ENCODE measurements around the gene ZNF831.
A peak's percentile ranks its signal among the peaks of the same experiment; 100 is the strongest.

The ZNF831 gene

DNA sequence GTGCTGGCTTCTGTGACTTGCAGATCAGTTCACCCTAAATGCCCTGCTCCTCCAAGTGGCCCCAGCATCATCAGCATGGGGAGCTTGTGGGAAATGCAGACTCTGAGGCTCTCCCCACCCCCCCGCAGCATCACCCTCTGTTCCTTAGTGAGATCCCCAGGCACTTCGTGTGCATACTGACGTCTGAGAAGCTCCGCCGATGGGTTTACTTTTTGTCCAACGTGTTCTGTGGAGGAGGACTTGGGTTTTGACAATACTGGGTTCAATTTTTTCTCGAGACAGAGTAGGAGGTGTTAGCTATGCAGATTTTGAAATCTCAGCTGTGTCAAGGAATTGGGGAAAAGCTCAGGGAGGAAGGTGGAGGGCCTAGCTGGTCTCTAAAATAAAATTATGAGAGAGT, 38.3 kb upstream of the ZNF831 start:
- Histone ChIP-seq H3K27me3 (replicated peaks; ENCODE audit: control insufficient read depth, insufficient read depth, low read length) (peaks cover 15% of the 10 kb centered on the region), H3K36me3 (ENCODE audit: control insufficient read depth, insufficient read depth, low read length, severe bottlenecking) (no peaks in the 10 kb centered on the region), H3K9ac (ENCODE audit: low read length) (no peak overlapping the region), H3K4me1 (ENCODE audit: control insufficient read depth, insufficient read depth, low read length) (peaks cover 2% of the 10 kb centered on the region), H3K9me3 (ENCODE audit: control insufficient read depth, low read length) (peaks cover 10% of the 10 kb centered on the region), H3K4me3 (ENCODE audit: low read length) (no peak overlapping the region)
- no peak for DNase-seq (ENCODE audit: low read depth)

DNA sequence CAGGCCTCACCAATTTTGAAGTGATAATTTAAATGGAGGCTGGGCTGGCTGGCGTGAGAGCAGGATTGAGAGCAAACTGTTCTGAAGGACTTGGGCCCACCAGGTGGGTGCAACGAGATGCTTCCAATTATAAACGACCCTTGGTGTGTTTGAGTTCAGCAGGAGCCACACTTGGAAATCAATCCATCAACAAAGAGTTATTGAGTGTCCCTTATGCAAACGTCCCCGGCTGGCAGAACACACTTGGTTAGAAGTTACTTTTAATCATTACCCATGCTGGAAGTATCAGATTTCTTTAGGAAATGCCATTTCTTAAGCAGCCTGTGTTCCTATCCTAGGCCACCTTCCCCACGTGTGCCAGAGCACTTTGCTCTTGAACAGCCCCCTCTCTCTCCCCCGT, 37.8 kb upstream of the ZNF831 start:
- Histone ChIP-seq H3K27me3 (replicated peaks; ENCODE audit: control insufficient read depth, insufficient read depth, low read length) (peaks cover 20% of the 10 kb centered on the region), H3K9ac (ENCODE audit: low read length) (no peak overlapping the region), H3K9me3 (ENCODE audit: control insufficient read depth, low read length) (peaks cover 10% of the 10 kb centered on the region), H3K4me3 (ENCODE audit: low read length) (no peak overlapping the region), H3K4me1 (ENCODE audit: control insufficient read depth, insufficient read depth, low read length) (no peaks in the 10 kb centered on the region), H3K36me3 (ENCODE audit: control insufficient read depth, insufficient read depth, low read length, severe bottlenecking) (no peaks in the 10 kb centered on the region)
- DNase-seq (ENCODE audit: low read depth), result no peak

DNA sequence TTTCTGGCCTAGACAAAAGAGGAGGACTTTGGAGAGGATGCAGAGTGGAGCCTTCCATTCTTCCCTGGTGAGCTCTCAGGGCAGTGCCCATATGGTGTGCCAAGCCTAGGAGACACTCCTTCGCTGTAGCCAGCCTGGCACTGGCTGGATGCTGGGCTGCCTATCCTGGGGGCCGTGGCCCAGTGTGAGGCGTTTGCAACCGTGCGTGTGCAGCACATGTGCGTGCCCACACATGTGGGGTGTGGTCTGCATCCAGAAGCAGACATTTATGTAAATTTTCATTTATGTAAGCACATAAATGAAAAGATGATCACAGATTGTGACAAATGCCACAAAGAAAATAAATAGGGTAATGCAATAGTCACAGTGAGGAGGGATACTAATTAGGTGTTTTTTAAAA, 35.8 kb upstream of the ZNF831 start:
- Histone ChIP-seq H3K27me3 (replicated peaks; ENCODE audit: control insufficient read depth, insufficient read depth, low read length) (peaks cover 18% of the 10 kb centered on the region), H3K9ac (ENCODE audit: low read length) (no peak overlapping the region), H3K36me3 (ENCODE audit: control insufficient read depth, insufficient read depth, low read length, severe bottlenecking) (no peaks in the 10 kb centered on the region), H3K9me3 (ENCODE audit: control insufficient read depth, low read length) (no peaks in the 10 kb centered on the region), H3K4me1 (ENCODE audit: control insufficient read depth, insufficient read depth, low read length) (no peaks in the 10 kb centered on the region), H3K4me3 (ENCODE audit: low read length) (no peak overlapping the region)
- DNase-seq (ENCODE audit: low read depth), result no peak

DNA sequence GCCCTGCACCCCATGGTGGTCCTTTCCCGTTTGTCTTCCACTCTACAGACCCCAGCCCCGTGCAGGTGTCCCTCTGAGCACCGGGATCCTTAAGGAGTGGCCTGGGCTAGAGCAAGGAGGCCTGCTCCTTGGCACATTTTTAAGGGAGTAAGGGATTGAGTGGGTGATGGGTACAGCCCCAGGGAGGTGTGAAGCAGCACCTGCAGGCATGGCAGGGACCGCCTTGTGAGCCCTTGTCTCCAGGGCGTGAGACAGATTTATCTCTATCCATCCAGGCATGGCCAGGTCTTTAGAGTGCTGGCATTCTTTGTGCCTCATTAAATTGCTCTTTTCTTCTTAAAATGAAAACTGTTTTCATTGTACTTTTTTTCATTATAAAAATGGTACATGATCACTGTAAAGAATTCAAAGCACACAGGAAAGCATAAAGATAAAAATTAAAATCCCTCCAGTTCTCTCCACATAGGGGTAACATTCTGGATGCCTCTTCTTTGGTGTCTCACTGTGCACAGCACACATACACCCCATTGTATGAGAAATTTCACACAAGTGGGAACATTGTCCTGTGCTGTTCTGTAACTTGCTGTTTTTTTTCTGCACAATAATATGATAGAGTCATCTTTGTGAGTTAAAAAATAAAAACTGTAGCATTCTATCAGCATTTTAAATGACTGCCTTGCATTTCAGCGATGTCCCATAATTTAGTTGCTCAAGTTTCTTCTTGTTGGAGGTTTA, 31.9 kb upstream of the ZNF831 start:
- no peak overlapping the region for H3K9ac ChIP-seq (ENCODE audit: low read length)
- no peaks in the 10 kb centered on the region for H3K9me3 ChIP-seq (ENCODE audit: control insufficient read depth, low read length)
- peaks cover 10% of the 10 kb centered on the region for H3K27me3 ChIP-seq (replicated peaks; ENCODE audit: control insufficient read depth, insufficient read depth, low read length)
- H3K36me3 ChIP-seq (ENCODE audit: control insufficient read depth, insufficient read depth, low read length, severe bottlenecking), result no peaks in the 10 kb centered on the region
- no peak overlapping the region for H3K4me3 ChIP-seq (ENCODE audit: low read length)
- DNase-seq (ENCODE audit: low read depth), result no peak
- H3K4me1 ChIP-seq (ENCODE audit: control insufficient read depth, insufficient read depth, low read length), result no peaks in the 10 kb centered on the region

DNA sequence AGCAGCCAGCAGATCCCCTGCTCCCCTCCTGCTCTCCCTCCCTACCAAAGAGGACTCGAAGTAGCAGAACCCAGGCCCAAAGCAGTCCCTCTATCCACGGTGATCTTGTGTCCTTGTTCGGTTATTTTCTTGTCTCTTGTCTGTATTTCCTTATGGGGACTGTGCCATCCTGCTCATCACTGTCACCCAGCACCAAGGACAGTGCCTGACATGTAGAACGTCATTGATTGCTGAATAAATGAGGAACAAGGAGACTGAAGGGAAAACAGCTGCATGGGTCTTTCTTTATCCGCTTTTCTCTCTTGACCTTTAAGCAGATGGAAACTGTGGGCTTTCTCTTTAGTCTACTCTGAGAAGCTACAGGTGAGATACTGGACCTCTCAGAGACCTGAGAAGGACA, 29.4 kb upstream of the ZNF831 start:
- Histone ChIP-seq H3K9ac (ENCODE audit: low read length) (no peak overlapping the region), H3K36me3 (ENCODE audit: control insufficient read depth, insufficient read depth, low read length, severe bottlenecking) (no peaks in the 10 kb centered on the region), H3K4me3 (ENCODE audit: low read length) (no peak overlapping the region), H3K4me1 (ENCODE audit: control insufficient read depth, insufficient read depth, low read length) (no peaks in the 10 kb centered on the region), H3K27me3 (replicated peaks; ENCODE audit: control insufficient read depth, insufficient read depth, low read length) (peaks cover 10% of the 10 kb centered on the region), H3K9me3 (ENCODE audit: control insufficient read depth, low read length) (no peaks in the 10 kb centered on the region)
- DNase-seq (ENCODE audit: low read depth), result no peak

DNA sequence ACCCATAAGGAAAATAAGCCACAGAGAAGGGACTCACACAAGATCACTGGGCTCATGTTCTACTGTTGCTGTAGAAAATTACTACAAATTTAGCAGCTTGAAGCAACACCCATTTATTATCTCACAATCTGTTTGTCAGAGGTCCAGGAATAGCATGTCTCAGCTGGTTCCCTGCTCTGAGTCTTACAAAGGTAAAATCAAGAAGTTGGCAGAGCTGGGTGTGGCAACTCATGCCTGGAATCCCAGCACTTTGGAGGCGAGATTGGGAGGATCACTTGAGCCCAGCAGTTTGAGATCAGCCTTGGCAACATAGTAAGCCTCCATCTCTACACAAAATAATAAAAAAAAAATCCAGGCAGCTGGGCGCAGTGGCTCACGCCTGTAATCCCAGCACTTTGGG, 28.5 kb upstream of the ZNF831 start:
- H3K36me3 ChIP-seq (ENCODE audit: control insufficient read depth, insufficient read depth, low read length, severe bottlenecking), result no peaks in the 10 kb centered on the region

DNA sequence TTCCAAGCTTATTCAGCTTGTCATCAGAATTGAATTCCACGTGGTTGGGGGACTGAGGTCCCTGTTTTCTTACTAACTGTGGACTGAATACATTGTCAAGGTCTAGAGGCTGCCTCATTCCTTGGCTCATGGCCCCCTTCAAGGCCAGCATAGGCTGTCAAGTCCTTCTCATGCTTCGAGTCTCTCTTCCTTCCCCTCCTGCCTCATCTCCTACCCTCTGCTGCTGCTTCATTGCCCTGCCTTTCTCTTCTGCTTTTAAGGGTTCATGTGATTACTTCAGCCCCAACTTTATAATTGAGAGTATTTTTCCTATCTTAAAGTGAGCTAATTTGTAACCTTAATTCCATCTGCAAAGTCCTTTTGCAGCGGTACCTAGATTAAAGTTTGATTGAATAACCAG, 27.6 kb upstream of the ZNF831 start:
- H3K4me1 ChIP-seq (ENCODE audit: control insufficient read depth, insufficient read depth, low read length), result no peaks in the 10 kb centered on the region
- H3K36me3 ChIP-seq (ENCODE audit: control insufficient read depth, insufficient read depth, low read length, severe bottlenecking), result no peaks in the 10 kb centered on the region
- H3K4me3 ChIP-seq (ENCODE audit: low read length), result no peak overlapping the region
- no peak for DNase-seq (ENCODE audit: low read depth)
- H3K27me3 ChIP-seq (replicated peaks; ENCODE audit: control insufficient read depth, insufficient read depth, low read length), result peaks cover 3% of the 10 kb centered on the region
- H3K9ac ChIP-seq (ENCODE audit: low read length), result no peak overlapping the region
- no peaks in the 10 kb centered on the region for H3K9me3 ChIP-seq (ENCODE audit: control insufficient read depth, low read length)

More for the DNA sequence above, 28.5 kb upstream of the ZNF831 start:
- no peak for DNase-seq (ENCODE audit: low read depth)
- Histone ChIP-seq H3K4me3 (ENCODE audit: low read length) (no peak overlapping the region), H3K27me3 (replicated peaks; ENCODE audit: control insufficient read depth, insufficient read depth, low read length) (peaks cover 10% of the 10 kb centered on the region), H3K9ac (ENCODE audit: low read length) (no peak overlapping the region), H3K9me3 (ENCODE audit: control insufficient read depth, low read length) (no peaks in the 10 kb centered on the region), H3K4me1 (ENCODE audit: control insufficient read depth, insufficient read depth, low read length) (no peaks in the 10 kb centered on the region)

GRCh38 chr20:59137532-59137931, 26.1 kb upstream of the ZNF831 start:
- Histone ChIP-seq H3K27me3 (replicated peaks; ENCODE audit: control insufficient read depth, insufficient read depth, low read length) (no peaks in the 10 kb centered on the region), H3K36me3 (ENCODE audit: control insufficient read depth, insufficient read depth, low read length, severe bottlenecking) (no peaks in the 10 kb centered on the region), H3K4me1 (ENCODE audit: control insufficient read depth, insufficient read depth, low read length) (no peaks in the 10 kb centered on the region), H3K9me3 (ENCODE audit: control insufficient read depth, low read length) (no peaks in the 10 kb centered on the region), H3K9ac (ENCODE audit: low read length) (no peak overlapping the region), H3K4me3 (ENCODE audit: low read length) (no peak overlapping the region)
- no peak for DNase-seq (ENCODE audit: low read depth)

DNA sequence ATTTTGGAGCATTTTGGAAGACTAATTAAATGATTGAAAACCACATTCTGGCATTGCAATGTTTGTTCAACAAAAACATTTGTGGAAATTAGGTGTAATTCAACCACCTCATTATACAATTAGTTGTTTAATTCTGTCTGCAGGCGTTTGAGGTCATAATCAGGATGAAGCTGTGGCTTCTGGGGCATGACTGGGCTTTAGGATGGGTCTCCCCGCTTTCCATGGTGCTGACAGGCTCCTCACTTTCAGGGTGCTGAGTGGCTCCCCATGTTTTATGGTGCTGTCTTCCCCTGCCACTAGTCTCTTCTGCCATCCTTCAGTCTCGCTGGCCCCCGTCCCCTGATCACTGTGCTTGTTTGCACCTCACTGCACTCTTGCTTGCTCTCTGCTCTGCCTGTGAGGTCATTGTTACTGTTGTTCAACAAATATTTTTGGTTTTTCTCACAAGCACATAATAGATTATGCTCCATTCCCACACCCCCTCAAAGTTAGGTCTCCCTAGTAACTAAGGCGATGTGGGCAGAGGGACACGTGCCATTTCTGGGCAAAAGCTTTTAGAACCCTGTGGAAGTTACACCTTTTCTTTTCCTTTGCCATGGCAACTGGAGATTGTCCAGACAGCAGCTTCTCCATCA, 25.4 kb upstream of the ZNF831 start:
- H3K36me3 ChIP-seq (ENCODE audit: control insufficient read depth, insufficient read depth, low read length, severe bottlenecking), result no peaks in the 10 kb centered on the region
- no peaks in the 10 kb centered on the region for H3K27me3 ChIP-seq (replicated peaks; ENCODE audit: control insufficient read depth, insufficient read depth, low read length)
- no peak overlapping the region for H3K4me3 ChIP-seq (ENCODE audit: low read length)
- H3K9me3 ChIP-seq (ENCODE audit: control insufficient read depth, low read length), result no peaks in the 10 kb centered on the region
- H3K9ac ChIP-seq (ENCODE audit: low read length), result no peak overlapping the region
- peaks cover under 1% of the 10 kb centered on the region for H3K4me1 ChIP-seq (ENCODE audit: control insufficient read depth, insufficient read depth, low read length)
- DNase-seq (ENCODE audit: low read depth), result no peak

- peaks cover 10% of the 10 kb centered on the region for H3K4me1 ChIP-seq (ENCODE audit: control insufficient read depth, insufficient read depth, low read length)
- DNase-seq (ENCODE audit: low read depth), result no peak
- H3K9me3 ChIP-seq (ENCODE audit: control insufficient read depth, low read length), result no peaks in the 10 kb centered on the region
- no peaks in the 10 kb centered on the region for H3K27me3 ChIP-seq (replicated peaks; ENCODE audit: control insufficient read depth, insufficient read depth, low read length)
- H3K36me3 ChIP-seq (ENCODE audit: control insufficient read depth, insufficient read depth, low read length, severe bottlenecking), result no peaks in the 10 kb centered on the region
- H3K9ac ChIP-seq (ENCODE audit: low read length), result no peak overlapping the region
- no peak overlapping the region for H3K4me3 ChIP-seq (ENCODE audit: low read length)
Measured at GRCh38 chr20:59139998-59140397, 23.6 kb upstream of the ZNF831 start.

DNA sequence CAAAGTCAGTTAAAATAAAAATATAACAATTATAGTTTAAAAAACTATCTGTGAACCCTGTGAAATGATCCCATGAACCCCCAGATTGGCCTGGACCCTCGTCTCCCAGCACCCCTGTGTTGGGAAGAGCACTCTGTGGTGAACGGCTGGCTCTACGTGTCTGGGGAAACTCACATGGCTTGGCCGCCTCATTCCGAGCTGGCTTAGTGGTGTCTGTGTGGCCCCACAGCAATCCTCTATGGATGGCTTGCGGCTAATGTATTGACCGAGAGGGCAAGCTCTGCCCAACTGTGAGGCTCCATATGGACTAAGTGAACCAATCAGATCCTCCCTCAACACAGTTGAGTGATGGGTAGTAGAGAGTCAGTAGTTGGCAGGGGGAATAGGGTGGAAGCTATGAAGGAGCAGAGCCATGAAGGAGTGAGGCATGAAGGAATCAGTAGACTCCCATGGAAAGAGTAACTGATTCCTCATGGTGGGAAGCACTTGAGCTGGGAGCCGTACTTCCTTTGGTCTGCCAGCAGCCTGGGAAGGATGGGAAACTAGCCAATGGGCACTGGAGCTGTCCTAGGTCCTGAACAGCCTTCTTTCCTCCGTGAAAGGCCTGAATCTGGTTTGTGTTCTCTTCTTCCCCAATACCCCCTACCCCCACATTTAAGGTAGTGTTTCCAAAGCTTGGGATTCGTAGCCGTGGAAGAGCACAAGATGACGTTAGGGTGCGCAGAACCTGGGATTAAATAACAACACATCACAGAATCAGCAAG, 21.6 kb upstream of the ZNF831 start:
- Histone ChIP-seq H3K4me1 (ENCODE audit: control insufficient read depth, insufficient read depth, low read length) (peaks cover 17% of the 10 kb centered on the region), H3K9me3 (ENCODE audit: control insufficient read depth, low read length) (no peaks in the 10 kb centered on the region), H3K9ac (ENCODE audit: low read length) (no peak overlapping the region), H3K4me3 (ENCODE audit: low read length) (no peak overlapping the region), H3K36me3 (ENCODE audit: control insufficient read depth, insufficient read depth, low read length, severe bottlenecking) (no peaks in the 10 kb centered on the region), H3K27me3 (replicated peaks; ENCODE audit: control insufficient read depth, insufficient read depth, low read length) (no peaks in the 10 kb centered on the region)
- peak; percentile 24 for DNase-seq (ENCODE audit: low read depth)
